Measurements from ENCODE around the gene ZDHHC11. TPM values are rescaled to one million over a fixed set of nuclear protein-coding genes. Genes with fewer than 3 reads are reported as not detected.

Gene ZDHHC11
- total RNA-seq, 1 donor from 2014 or later = 47.6 TPM

DNA sequence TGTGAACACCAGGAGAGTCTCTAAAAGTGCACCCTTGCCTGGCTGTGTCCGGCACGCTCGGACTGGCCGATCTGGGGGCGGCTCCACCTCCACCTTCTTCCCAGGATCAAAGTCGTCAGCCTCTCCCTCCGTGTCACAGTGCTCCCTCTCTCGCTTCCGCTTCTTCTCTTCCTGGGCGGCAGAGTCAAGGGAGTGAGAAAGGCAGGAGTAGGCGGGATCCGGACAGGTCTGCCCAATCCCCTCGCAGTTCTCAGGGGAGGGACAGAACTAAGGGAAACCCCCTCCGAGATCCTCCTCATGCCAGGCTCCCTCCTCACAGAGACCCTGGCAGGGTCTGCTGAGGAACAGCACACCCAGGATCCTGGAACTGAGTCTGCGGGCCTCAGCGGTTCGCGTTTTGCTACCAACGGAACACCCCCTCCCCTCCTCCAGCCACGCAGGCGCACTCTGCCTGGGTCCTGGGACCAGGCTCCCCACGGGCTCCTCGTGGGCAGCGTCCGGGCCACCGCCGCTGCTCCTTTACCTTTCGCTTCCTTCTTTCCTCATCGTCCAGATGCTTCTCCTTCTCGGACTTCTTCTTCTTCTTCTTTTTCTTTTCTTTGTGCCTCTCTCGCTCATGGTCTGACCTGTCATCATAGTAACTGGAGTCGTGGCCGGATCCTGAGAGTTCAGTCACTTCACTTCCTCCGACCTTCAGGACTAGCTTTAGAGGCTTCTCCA is 40.5 kb upstream of the ZDHHC11 start:
- peak overlapping the region; percentile 85 for H3K4me3 Mint-ChIP-seq (ENCODE audit: low read depth)
- H3K27ac Mint-ChIP-seq = peak overlapping the region; percentile 95
- peaks cover 14% of the 10 kb centered on the region for H3K4me1 Mint-ChIP-seq (ENCODE audit: low read depth)
- H3K36me3 Mint-ChIP-seq (ENCODE audit: insufficient read depth) = peaks cover 14% of the 10 kb centered on the region
- TF ChIP-seq, protein P1, sequence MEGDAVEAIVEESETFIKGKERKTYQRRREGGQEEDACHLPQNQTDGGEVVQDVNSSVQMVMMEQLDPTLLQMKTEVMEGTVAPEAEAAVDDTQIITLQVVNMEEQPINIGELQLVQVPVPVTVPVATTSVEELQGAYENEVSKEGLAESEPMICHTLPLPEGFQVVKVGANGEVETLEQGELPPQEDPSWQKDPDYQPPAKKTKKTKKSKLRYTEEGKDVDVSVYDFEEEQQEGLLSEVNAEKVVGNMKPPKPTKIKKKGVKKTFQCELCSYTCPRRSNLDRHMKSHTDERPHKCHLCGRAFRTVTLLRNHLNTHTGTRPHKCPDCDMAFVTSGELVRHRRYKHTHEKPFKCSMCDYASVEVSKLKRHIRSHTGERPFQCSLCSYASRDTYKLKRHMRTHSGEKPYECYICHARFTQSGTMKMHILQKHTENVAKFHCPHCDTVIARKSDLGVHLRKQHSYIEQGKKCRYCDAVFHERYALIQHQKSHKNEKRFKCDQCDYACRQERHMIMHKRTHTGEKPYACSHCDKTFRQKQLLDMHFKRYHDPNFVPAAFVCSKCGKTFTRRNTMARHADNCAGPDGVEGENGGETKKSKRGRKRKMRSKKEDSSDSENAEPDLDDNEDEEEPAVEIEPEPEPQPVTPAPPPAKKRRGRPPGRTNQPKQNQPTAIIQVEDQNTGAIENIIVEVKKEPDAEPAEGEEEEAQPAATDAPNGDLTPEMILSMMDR (IDR thresholded peaks at IDR 0.05; ENCODE audit: unreplicated experiment) = no peak
- H3K9me3 Mint-ChIP-seq (ENCODE audit: low read depth) = no peaks in the 10 kb centered on the region
- no peak for DNase-seq (ENCODE audit: low spot score, unreplicated experiment)
- H3K27me3 Mint-ChIP-seq = no peaks in the 10 kb centered on the region

DNA sequence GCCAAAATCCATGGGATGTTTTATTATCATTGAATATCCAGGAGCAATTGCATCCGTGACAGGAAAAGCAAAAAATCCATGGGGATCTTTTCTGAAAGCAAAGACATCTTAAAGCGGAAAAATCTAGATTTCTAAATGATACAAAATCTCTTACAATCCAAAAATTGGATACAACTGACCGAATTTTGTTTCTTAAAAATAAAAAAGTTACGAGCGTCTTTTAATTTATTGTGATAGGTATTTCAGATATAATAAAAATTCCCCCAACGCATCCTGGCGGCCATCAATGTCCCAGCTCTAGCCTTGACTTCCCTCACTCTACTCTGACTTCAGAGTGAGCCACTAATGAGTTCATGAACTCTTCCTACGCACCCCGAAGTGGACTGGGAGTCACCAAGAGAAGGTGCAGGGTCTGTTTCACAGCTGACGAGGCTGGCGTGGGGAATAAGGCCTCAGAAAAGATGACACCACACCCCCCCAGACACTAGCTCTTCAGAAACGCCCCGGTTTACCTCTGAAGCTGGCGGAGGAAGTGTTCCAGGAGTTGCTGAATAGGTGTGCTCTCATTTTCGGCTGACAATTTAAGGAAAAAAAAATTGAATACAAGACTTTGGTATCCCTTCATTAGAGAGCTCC is 38.4 kb upstream of the ZDHHC11 start:
- no peaks in the 10 kb centered on the region for H3K27me3 Mint-ChIP-seq
- no peak overlapping the region for H3K4me3 Mint-ChIP-seq (ENCODE audit: low read depth)
- peaks cover 14% of the 10 kb centered on the region for H3K4me1 Mint-ChIP-seq (ENCODE audit: low read depth)
- no peak for DNase-seq (ENCODE audit: low spot score, unreplicated experiment)
- TF ChIP-seq, protein P1 (IDR thresholded peaks at IDR 0.05; ENCODE audit: unreplicated experiment) = no peak
- no peaks in the 10 kb centered on the region for H3K9me3 Mint-ChIP-seq (ENCODE audit: low read depth)
- peaks cover 14% of the 10 kb centered on the region for H3K36me3 Mint-ChIP-seq (ENCODE audit: insufficient read depth)
- no peak overlapping the region for H3K27ac Mint-ChIP-seq

DNA sequence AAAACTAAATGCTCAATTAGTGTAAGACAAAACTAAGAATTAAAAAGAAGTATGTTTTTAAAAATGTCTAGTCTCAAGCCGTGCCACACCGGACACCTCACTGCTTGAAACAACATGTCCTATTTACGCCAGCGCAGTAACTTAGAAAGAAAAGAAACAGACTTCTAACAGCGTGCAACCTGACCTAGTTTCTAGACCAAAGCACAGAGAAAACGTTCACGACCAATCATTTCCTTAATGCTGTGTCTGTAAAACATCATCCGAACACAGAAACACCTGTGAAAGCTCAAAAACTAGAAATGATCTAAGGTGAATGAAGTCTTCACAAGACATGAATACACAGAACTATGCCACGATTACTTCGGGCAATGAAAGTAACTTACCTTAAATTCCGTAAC is 37.9 kb upstream of the ZDHHC11 start:
- TF ChIP-seq, protein P1 (IDR thresholded peaks at IDR 0.05; ENCODE audit: unreplicated experiment) = no peak
- H3K27ac Mint-ChIP-seq = no peak overlapping the region
- no peak for DNase-seq (ENCODE audit: low spot score, unreplicated experiment)
- no peak overlapping the region for H3K4me3 Mint-ChIP-seq (ENCODE audit: low read depth)
- no peaks in the 10 kb centered on the region for H3K27me3 Mint-ChIP-seq
- peaks cover 12% of the 10 kb centered on the region for H3K4me1 Mint-ChIP-seq (ENCODE audit: low read depth)
- peaks cover 14% of the 10 kb centered on the region for H3K36me3 Mint-ChIP-seq (ENCODE audit: insufficient read depth)
- no peaks in the 10 kb centered on the region for H3K9me3 Mint-ChIP-seq (ENCODE audit: low read depth)

DNA sequence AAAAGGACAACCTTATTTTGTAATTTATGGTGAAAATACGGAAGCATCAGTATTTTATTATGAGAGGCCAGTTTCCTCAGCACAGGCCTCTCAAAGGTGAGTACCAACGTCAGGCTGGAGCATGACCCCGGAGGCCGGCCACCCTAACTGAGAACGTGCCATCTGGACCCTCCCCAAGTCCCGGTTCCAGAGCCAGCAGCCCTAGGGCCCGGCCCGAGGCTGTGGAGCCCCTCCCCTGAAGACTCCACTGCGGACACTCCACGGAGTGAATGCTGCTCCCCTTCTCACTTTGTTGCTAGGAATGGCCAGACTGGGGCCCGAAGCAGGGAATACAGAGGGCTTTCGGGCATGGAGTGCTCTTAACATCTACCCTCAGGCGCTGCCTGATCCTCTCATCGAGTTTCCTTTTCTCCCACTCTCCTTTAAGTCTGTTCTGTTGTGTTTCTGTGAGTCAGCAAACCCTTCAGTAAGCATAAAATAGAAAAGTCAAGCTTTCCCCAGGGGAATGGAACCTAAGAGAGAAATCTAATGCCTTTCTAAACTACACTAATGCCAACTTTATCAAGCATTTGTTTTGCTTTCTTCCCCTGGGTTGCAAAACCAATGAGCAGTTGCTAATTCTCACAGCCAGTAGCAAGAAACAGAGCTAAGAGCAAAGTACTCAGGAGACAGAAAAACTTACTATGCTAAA is 37.3 kb upstream of the ZDHHC11 start:
- no peak overlapping the region for H3K27ac Mint-ChIP-seq
- H3K4me3 Mint-ChIP-seq (ENCODE audit: low read depth) = no peak overlapping the region
- no peaks in the 10 kb centered on the region for H3K27me3 Mint-ChIP-seq
- H3K9me3 Mint-ChIP-seq (ENCODE audit: low read depth) = no peaks in the 10 kb centered on the region
- H3K4me1 Mint-ChIP-seq (ENCODE audit: low read depth) = peaks cover 8% of the 10 kb centered on the region
- TF ChIP-seq, protein P1 (IDR thresholded peaks at IDR 0.05; ENCODE audit: unreplicated experiment) = no peak
- H3K36me3 Mint-ChIP-seq (ENCODE audit: insufficient read depth) = peaks cover 17% of the 10 kb centered on the region
- no peak for DNase-seq (ENCODE audit: low spot score, unreplicated experiment)

DNA sequence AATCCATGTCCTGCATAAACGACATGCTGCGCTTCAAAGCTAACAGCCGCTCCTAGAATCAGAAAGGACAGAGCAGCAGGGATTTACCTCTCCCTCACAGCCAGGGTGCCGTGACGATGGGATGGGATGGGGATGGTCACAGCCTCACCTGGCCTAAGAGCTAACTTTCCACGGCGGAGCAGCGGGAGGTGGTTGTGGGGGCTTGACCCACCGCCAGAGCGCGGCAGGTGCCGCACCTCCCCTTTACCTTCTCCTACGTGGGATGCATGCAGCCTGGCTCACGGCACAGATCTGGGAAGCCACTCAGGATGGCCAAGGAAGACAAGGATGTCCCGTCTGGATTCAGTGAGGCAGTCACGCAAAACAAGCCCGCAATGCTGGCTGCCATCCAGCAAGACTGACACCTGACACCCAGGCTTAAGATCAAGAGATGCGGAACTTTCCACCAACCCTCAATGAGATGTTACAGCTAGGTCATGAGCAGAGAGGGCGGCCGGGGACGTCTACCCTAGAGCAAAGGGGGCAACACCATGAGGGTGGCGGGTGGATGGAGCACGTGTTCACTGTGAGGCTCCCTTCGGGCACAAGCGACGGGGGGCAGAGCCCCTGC is 36.0 kb upstream of the ZDHHC11 start:
- H3K4me1 Mint-ChIP-seq (ENCODE audit: low read depth) = peaks cover 7% of the 10 kb centered on the region
- peaks cover 29% of the 10 kb centered on the region for H3K36me3 Mint-ChIP-seq (ENCODE audit: insufficient read depth)
- no peaks in the 10 kb centered on the region for H3K27me3 Mint-ChIP-seq
- TF ChIP-seq, protein P1 (IDR thresholded peaks at IDR 0.05; ENCODE audit: unreplicated experiment) = no peak
- no peak overlapping the region for H3K27ac Mint-ChIP-seq
- no peaks in the 10 kb centered on the region for H3K9me3 Mint-ChIP-seq (ENCODE audit: low read depth)
- DNase-seq (ENCODE audit: low spot score, unreplicated experiment) = no peak
- no peak overlapping the region for H3K4me3 Mint-ChIP-seq (ENCODE audit: low read depth)
